GM10266 (cell line): ENCODE measurements around the gene PAEP.

Experiments
- DNase-seq: peaks from one replicate; pipeline ENCODE4 v3.0.0; 2012; ENCODE audit errors: extremely low spot score
- CTCF ChIP-seq: IDR thresholded peaks from 2 replicates; pipeline ENCODE4 v1.5.1; 2012; ENCODE audit warnings: mild to moderate bottlenecking, low read depth; ENCODE audit not compliant: control insufficient read depth, insufficient read depth; ENCODE audit errors: missing control alignments

Gene PAEP

DNA sequence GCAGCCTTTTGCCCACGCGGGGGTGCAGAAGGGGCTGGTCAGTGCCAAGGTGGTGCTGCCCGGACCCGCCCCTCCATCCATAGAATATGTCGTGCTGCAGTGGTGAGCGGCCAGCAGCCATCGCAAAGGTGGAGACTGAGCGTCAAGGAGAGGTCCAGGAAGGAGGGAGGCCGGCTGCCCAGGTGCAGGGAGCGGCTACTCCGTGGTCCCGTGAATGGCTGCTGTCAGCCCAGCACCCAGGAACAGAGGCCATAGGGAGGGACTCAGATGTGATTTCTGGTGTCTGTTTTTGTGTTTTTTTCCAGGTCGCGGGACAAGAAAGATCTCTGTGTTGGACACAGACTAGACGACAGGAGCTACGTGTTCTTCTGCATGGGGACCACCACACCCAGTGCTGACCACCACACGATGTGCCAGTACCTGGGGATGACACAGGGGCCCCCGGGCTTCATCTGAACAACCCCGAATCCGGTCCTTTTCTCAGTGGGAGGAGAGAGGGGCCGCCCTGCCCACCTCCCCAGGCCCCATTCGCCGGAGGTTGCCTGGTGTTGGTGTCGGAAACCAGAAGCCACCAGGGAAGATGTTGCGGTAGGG, 29.0 kb downstream of the PAEP start:
- TF ChIP-seq CTCF, result no peak
- no peak for DNase-seq

DNA sequence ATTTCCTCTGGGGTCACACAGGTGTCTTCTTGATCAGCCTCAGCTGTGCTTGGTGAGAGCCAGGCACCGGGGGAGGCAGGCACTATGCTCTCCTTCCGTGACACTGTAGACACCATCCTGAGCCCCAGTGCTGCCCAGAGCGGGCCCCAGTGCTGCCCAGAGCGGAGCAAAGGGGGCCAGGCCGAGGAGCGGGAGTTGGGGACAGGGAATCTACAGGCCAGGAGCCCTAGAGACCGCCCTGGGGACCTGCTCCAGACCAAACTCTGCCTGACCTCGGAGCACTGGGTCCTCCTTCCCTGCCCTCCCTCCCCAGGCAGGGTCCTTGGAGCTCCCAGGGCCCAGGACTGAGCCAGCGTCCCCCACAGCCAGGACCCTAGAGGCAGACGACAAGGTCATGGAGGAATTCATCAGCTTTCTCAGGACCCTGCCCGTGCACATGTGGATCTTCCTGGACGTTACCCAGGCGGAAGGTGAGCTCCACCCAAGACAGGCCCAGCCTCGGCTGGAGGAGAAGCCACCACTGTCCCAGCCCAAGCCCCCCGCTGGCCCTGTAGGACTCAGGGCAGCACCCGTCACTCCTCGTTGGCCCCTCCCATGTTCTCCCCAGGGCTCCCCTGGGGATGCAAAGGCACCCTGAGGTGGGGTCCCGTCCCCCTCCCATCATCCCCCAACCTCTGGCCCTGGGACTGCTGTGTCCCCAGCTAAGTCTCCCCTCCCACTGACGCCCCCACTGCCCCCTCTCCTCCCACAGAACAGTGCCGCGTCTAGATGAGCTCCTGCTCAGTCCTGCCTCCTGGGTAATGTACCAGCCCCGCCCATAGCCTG, 30.2 kb downstream of the PAEP start:
- no peak for TF ChIP-seq CTCF
- DNase-seq, result no peak

DNA sequence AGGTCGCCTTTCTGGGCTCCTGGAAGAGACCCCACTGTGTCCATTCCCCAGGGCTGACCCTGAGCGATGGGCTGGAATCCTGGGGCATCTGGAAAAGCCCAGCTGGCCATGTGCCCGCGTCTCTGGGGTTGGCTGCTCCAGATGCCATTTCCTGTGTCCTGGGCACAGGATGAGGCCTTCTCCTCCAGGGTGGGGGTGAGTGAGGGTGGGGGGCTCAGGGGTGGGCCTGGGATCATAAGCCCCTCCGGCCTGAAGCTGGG, 30.7 kb downstream of the PAEP start:
- no peak for DNase-seq
- TF ChIP-seq CTCF, result no peak

DNA sequence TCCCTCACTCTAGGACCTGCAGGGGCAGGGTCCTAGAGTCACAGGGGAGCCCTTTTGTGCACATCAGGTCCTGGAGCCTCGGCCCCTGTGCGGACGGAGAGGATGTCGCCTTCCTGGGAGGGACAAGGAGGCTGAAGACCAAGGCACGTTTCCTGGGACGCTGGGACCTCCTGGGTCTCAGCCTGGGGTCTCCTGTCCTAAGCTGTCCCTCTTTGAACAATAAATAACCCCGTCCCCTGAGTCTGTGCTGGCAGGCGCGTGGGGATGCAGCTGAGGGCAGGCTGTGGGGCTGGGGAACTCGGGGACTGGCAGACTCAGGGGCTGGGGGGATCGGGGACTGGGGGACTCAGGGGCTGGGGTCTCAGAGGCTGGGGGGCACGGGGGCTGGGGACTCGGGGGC, 31.1 kb downstream of the PAEP start:
- no peak for TF ChIP-seq CTCF
- no peak for DNase-seq

DNA sequence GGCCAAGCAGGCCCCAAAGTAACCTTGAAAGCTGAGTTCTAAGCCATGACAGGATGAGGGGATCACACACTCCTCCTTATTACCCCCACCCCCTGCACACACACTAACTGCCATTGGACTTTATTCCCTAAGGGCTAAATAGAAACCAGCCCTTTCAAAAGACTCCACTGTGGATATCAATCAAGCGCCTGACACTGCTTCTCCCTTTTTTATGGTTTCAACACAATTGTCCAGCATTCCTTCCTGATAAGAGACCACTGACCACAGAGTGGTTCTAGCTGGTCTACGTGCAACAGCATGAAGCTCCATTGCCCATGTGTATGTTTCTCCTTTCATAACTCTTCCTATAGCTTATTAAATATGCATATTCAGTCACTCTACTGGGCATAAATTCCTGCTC, 34.7 kb downstream of the PAEP start:
- no peak for DNase-seq
- no peak for TF ChIP-seq CTCF

- TF ChIP-seq CTCF, result no peak
- DNase-seq, result no peak
Observed at GRCh38 chr9:135600296-135600817, 38.8 kb downstream of the PAEP start.

DNA sequence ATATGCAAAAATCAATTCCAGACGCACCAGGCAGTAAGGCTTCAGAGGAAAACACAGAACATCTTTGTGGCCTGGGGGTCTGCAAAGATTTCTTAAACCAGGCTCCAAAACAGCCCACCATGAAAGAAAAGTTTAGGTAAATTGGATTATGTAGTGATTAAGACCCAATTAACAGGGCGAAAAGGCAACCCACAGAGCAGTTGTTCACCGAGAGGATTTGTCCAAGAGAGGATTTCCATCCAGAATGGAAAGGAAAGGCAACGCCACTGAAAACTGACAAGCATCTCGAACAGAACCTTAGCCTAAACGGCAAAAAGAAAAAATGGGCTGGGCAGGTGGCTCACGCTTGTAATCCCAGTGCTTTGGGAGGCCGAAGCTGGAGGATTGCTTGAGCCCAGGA, 40.4 kb downstream of the PAEP start:
- no peak for DNase-seq
- TF ChIP-seq CTCF, result no peak
